ENCODE measurements around the gene PLAAT2. TPM values are rescaled to one million over a fixed set of nuclear protein-coding genes. Genes with fewer than 3 reads are reported as not detected.

Gene PLAAT2
- total and polyA plus RNA-seq, 9 of the 15 experiments (the other 6 are each of a cell fraction or from before 2014, with no cell fraction given), result not detected

GRCh38 chr11:63554877-63555223, 8.3 kb downstream of the PLAAT2 start:
- Histone ChIP-seq H3K4me2 (ENCODE audit: insufficient read depth, low read length) (no peak overlapping the region), H2AFZ (ENCODE audit: low read depth, low read length) (0 out of 2 replicates have a peak overlapping the region, but pooled peaks have one; percentile 7), H3K79me2 (ENCODE audit: control insufficient read depth, insufficient read depth, low read length) (no peaks in the 10 kb centered on the region), H3K36me3 (ENCODE audit: control insufficient read depth, insufficient read depth, low read length) (no peaks in the 10 kb centered on the region), H3K9me1 (ENCODE audit: control insufficient read depth, insufficient read depth, low read length) (no peaks in the 10 kb centered on the region), H3K4me1 (replicated peaks in 1 of 2; ENCODE audit: control insufficient read depth in 2 of 2, insufficient read depth in 2 of 2, low read length in 2 of 2) (peaks cover 0 to 17% of the 10 kb centered on the region in 2 experiments; a peak in 4 of 5 replicates), H3K9ac (ENCODE audit: insufficient read depth in 1 of 2, low read depth in 2 of 2, low read length in 2 of 2) (no peak overlapping the region), H3K9me3 (replicated peaks; ENCODE audit: control insufficient read depth, insufficient read depth, low read depth, low read length) (no peaks in the 10 kb centered on the region), H3K27me3 (ENCODE audit: control insufficient read depth in 2 of 2, insufficient read depth in 2 of 2, low read length in 2 of 2) (no peaks in the 10 kb centered on the region), H3K27ac (ENCODE audit: extremely low read depth, low read depth, low read length) (no peak overlapping the region), H4K20me1 (replicated peaks; ENCODE audit: control insufficient read depth, insufficient read depth, low read length) (no peaks in the 10 kb centered on the region), H3K4me3 (no peak overlapping the region)
- ChIA-PET POLR2A (interaction anchor here (0.6 kb wide), 1 partner anchor 223 kb away, joined by 4 read pairs; no protein-coding TSS in a partner anchor), CTCF (ENCODE audit: low intra/inter-chr PET ratio) (interaction anchor here (0.6 kb wide), 1 partner anchor 365 kb away, joined by 3 read pairs; no protein-coding TSS in a partner anchor)
- no peak for ATAC-seq
- no peak for DNase-seq (ENCODE audit: extremely low read depth in 1 of 4, low spot score in 3 of 4)
- in situ Hi-C loops (cut with MboI), result no loop called here
- no peak for FAIRE-seq
- intact Hi-C loops (cut with micrococcal nuclease), result no loop called here
- BruUV-seq (replicated peaks), result no TSS peak
- 34% methylated on average over 4 of the region's 4 CpGs for WGBS (ENCODE audit: insufficient coverage, low coverage, missing lambda C conversion rate)
- TF ChIP-seq TCF15 (CRISPR knock-in tag; IDR thresholded peaks at IDR 0.05) (no peak), ESRRB (CRISPR knock-in tag; IDR thresholded peaks at IDR 0.05; ENCODE audit: borderline replicate concordance) (no peak), TAF1 (IDR thresholded peaks at IDR 0.05; ENCODE audit: control insufficient read depth, extremely low read depth, insufficient read depth, low read length, severe bottlenecking) (no peak), NR3C1 (CRISPR knock-in tag; IDR thresholded peaks at IDR 0.05) (no peak), ZBTB34 (CRISPR knock-in tag; IDR thresholded peaks at IDR 0.05) (no peak), ZNF740 (CRISPR knock-in tag; IDR thresholded peaks at IDR 0.05) (no peak), ZNF740 (tag; IDR thresholded peaks at IDR 0.05) (no peak), JUND (IDR thresholded peaks at IDR 0.05; ENCODE audit: borderline replicate concordance, low read depth, low read length) (no peak), JUND (tag; IDR thresholded peaks at IDR 0.05; ENCODE audit: borderline replicate concordance, low read depth, low read length) (no peak), ZC3H4 (CRISPR knock-in tag; IDR thresholded peaks at IDR 0.05; ENCODE audit: borderline replicate concordance) (no peak), RBM17 (IDR thresholded peaks at IDR 0.05; ENCODE audit: borderline replicate concordance, low read depth, low read length) (no peak), BHLHE40 (IDR thresholded peaks at IDR 0.05; ENCODE audit: low read length) (no peak), ZNF384 (IDR thresholded peaks at IDR 0.05; ENCODE audit: low read depth, low read length) (no peak), BCOR (IDR thresholded peaks at IDR 0.05) (no peak)
- TF ChIP-seq, protein P1, sequence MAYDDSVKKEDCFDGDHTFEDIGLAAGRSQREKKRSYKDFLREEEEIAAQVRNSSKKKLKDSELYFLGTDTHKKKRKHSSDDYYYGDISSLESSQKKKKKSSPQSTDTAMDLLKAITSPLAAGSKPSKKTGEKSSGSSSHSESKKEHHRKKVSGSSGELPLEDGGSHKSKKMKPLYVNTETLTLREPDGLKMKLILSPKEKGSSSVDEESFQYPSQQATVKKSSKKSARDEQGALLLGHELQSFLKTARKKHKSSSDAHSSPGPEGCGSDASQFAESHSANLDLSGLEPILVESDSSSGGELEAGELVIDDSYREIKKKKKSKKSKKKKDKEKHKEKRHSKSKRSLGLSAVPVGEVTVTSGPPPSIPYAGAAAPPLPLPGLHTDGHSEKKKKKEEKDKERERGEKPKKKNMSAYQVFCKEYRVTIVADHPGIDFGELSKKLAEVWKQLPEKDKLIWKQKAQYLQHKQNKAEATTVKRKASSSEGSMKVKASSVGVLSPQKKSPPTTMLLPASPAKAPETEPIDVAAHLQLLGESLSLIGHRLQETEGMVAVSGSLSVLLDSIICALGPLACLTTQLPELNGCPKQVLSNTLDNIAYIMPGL (CRISPR knock-in tag; IDR thresholded peaks at IDR 0.05), result no peak
- TF ChIP-seq, protein P2, sequence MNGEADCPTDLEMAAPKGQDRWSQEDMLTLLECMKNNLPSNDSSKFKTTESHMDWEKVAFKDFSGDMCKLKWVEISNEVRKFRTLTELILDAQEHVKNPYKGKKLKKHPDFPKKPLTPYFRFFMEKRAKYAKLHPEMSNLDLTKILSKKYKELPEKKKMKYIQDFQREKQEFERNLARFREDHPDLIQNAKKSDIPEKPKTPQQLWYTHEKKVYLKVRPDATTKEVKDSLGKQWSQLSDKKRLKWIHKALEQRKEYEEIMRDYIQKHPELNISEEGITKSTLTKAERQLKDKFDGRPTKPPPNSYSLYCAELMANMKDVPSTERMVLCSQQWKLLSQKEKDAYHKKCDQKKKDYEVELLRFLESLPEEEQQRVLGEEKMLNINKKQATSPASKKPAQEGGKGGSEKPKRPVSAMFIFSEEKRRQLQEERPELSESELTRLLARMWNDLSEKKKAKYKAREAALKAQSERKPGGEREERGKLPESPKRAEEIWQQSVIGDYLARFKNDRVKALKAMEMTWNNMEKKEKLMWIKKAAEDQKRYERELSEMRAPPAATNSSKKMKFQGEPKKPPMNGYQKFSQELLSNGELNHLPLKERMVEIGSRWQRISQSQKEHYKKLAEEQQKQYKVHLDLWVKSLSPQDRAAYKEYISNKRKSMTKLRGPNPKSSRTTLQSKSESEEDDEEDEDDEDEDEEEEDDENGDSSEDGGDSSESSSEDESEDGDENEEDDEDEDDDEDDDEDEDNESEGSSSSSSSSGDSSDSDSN (IDR thresholded peaks at IDR 0.05; ENCODE audit: borderline replicate concordance in 1 of 2, low read depth in 2 of 2, low read length in 2 of 2), result no peak

All from K562 (cell line).